HG03354 (cell line): ENCODE measurements around the gene STK32B.

Source experiments
- ATAC-seq: cut with Tn5 transposase; IDR thresholded peaks from one replicate; pipeline ENCODE4 v1.9.1; 2021; ENCODE audit warnings: mild to moderate bottlenecking; ENCODE audit not compliant: unreplicated experiment, poor library complexity, severe bottlenecking

Gene STK32B

DNA sequence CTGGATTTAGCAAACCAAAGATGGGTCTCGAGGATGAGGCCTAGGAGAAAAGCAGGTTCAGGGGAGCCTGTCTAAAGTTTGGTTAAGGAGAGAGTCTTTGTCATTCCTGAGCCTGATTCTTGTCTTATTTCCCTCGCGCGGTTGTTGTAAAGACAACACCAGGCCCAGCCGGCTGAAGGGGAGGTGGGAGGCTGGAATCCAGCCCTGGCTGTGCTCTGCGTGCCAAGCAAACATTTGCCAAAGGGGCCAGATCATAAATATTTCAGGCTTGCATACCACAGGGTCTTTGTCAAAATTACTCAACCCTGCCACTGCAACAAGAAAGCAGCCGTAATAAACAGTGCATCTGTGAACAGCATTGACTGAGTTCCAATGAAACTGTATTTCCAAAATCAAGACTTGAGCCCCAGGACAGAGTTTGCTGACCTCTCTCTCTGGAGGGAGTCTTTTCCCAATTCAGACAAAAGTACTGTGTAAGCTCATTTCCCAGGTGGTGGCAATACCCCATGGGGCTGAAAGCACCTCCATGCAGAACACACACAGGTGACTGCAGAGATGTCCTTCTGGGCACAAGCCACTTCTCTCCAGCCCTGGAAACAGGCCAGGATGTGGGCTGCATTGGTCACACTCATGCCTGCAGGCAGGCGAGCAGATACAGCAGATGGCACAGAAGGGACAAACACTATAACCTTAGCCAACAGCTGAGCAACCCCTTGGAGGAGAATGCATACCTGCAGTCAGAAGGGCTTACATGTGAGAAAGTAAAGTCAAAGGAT lies 320.3 kb downstream of the STK32B start:
- no peak for ATAC-seq

DNA sequence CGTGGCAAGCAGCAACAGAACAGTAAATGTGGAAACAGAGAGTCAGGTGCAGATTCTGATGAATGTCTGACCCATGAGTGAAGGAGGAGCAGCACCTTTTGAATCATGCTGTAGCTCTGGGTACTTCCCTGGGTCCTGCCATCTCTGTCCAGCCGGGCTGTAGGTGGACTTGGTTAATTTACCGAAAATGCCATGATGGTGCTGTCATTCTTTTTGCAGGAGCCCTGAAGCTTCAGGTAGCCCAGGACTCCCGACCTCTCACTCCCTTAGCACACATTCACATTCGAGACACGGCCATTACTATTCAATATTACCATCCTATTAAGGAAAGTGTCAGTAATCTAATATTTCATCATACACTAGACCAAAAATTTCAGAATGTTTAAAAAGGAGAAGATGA lies 320.9 kb downstream of the STK32B start:
- no peak for ATAC-seq

GRCh38 chr4:5373327-5373726 lies 322.0 kb downstream of the STK32B start:
- no peak for ATAC-seq

DNA sequence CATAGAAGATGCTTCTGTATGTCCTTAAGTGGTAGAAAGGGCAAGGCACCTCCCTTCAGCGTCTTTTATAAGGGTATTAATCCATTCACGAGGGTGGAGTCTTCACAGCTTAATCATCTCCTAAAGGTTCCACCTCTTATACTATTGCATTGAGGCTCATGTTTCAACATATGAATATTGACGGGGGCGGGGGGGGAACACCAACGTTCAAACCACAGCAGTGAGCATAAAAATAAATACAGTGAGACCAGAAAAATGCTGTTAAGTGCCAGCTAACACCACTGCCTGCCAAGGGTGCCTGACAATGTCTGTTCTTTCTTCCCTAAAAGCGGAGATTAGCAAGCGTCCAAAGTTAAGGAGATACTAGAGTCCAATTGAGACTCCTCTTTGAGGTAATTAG lies 323.3 kb downstream of the STK32B start:
- no peak for ATAC-seq

DNA sequence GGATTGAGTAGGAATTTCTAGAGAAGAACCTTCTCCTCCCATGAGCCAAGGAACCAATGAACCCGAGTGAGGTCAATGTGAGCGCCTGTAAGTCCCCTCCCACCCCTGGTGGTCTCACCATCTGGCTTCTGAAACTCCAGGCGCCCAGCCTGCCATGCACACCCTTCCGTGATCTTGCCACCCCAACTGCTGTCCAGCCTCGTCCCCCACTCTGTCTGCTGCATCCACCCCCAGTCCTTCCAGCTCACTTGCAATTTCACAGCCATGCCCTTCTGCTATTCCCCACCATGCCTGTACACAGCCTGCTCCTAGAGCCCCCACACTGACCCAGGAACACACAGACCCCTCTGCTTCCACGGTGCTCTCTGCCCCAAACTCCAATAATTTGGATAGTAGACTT lies 323.7 kb downstream of the STK32B start:
- ATAC-seq = no peak

- ATAC-seq = no peak
These were observed 324.7 kb downstream of the STK32B start for GRCh38 chr4:5376015-5376414.

- no peak for ATAC-seq
These were observed 326.7 kb downstream of the STK32B start for GRCh38 chr4:5378002-5378401.

DNA sequence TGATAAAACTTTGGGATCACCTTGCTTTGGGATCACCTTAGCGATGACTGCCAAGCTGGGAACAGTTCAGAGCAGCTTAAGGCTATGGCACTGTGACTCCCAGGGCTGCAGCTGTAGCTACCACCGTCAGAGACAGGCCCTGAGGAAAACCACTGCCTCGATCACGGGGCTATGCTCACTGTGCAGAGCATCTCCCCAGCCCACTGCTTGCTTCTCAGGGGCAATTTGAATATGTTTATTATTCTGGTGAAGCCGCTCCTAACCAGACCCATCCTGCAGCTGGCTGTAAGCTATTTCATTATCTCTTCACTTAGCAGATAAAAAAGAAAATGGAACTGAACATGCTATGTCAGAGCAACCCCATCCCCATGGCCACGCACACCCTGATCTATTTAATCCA lies 328.6 kb downstream of the STK32B start:
- ATAC-seq = no peak

DNA sequence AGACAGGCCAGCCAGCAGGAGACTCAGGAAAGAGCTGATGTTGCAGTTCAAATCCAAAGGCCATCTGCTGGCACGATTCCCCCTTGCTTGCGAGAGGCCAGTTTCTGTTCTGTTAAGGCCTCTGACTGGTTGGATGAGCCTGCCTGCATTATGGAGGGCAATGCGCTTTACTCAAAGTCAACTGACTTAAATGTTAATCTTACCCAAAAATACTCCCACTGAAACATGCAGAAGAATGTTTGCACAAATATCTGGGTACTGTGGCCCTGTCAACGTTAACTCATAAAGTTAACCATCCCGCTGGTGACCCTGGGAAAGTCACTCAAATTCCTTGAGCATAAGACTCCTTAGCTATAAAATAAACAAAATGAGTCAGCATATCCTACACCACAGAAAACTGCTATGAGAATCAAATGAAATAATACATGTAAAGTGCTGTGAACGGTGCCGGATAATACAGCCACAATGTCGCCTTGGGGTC lies 330.7 kb downstream of the STK32B start:
- ATAC-seq = no peak

DNA sequence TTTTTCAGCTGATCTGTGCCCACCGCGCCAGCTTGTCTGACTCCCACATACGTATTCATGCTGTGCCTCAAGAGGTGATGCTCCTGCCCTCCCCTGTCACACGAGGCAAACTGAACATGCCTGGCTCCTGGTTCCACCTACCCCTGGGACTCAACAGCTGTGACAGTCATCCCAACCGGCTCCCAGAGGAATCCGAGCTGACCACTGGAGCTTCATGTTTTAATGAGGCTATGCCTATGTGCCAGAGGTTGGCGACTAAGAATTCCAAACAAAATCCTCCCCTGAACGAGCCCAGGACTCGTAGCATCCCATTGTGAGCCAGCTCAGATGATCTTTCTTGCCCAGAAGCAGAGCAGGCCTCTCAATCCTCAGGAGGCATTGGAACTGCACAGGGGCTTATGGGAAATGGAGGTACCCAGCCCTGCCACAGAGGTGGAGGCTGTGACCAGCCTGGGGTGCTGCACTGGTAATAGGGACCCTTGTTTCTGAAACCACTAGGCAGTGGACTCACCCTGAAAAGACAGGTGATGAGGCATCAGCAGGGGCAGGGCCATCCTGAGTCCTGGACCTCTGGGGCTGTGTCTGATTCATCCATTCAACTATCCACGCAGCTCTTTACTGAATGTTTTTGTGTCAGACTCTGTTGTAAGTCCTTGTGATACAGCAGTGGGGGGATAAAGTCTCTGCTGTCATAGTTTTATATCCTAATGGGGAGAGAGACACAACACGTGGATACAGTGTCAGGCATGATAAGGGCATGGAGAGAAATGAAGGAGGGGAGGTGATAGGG lies 332.1 kb downstream of the STK32B start:
- no peak for ATAC-seq

- ATAC-seq = no peak
These were observed 334.5 kb downstream of the STK32B start for GRCh38 chr4:5385741-5386311.

- ATAC-seq = no peak
These were observed 335.6 kb downstream of the STK32B start for GRCh38 chr4:5386921-5387320.

- no peak for ATAC-seq
These were observed 336.2 kb downstream of the STK32B start for GRCh38 chr4:5387457-5387856.

- ATAC-seq = no peak
These were observed 338.6 kb downstream of the STK32B start for GRCh38 chr4:5389756-5390310.

- no peak for ATAC-seq
These were observed 340.2 kb downstream of the STK32B start for GRCh38 chr4:5391492-5391891.

DNA sequence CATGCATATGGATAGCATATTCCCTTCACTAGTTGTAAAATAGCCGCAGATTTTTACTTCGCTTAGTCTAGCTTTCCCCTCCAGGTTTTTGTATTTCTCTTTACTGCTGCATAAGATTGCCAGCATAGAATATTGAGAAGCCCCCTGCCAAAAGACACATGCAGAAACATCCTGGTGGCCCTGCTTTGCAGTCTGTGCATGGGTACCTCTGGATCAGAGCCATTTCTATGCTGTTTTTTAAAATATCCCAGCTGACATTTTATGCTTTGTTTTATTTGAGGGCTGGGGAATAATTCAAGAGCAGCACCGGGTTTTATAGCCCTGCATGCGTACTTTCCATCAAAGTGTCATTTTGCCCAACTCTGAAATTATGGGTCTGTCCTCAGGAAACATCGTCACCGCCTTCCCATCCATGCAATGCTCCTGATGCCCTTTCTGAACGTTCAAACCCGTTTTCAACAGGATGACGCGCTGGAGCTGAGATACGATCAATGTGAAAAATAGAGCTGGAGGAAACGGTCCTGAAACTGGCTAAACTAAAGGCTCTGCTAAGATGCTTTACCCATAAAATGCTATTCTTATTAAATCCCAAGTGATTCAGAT lies 342.7 kb downstream of the STK32B start:
- ATAC-seq = no peak

GRCh38 chr4:5395781-5396180 lies 344.5 kb downstream of the STK32B start:
- ATAC-seq = no peak

- ATAC-seq = no peak
These were observed 346.8 kb downstream of the STK32B start for GRCh38 chr4:5398056-5398455.

GRCh38 chr4:5399124-5399523 lies 347.8 kb downstream of the STK32B start:
- no peak for ATAC-seq

DNA sequence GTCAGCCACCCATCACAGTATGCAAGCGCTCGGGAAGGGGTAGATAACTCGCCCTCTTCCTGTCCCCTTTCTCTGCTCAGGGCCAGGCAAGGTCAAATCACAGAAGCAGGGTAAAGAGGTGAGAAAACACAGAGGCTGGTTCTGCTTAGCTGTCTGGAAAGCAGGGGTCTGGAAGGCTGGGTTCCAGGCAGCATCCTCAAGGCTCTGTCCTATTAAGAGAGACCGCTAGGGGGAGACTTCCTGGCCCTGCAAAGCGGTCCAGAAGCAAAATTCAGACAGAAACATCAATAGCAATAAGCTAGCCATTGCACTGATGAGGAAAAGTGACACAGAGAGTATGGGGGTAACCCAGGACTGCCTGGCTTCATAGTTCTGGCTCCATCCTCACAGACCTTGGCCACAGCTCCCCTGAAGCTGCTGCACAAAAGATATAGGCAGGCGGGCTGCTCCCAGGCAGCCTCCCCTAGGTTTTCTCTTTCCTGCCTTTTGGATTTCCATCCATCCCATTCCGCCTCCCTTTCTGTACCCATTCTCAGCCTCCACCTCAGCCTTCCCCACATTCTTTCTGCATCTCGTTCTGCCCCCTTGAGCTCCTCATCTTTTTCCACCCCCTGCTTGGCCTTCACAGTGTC lies 348.6 kb downstream of the STK32B start:
- no peak for ATAC-seq
